DMS114 treated with DMSO at 0.1 percent for 48 hours (cell line): Measurements from ENCODE around the gene LYRM1.
"Not testable (repeated sequence)": the region's sequence is repeated elsewhere in the genome, so short reads cannot be mapped to it uniquely, and the experiment has no call there.

Experiments used
- DNase-seq: peaks from one replicate; lab custom pipeline; 2025; ENCODE audit not compliant: unreplicated experiment; lab: John Stamatoyannopoulos, UW

The LYRM1 gene

GRCh38 chr16:20973201-20973600, 72.6 kb downstream of the LYRM1 start:
- not testable (repeated sequence) for DNase-seq
